ENCODE measurements around the gene FBXL4.

The FBXL4 gene

GRCh38 chr6:98900706-98901105 is 47.0 kb downstream of the FBXL4 start:
- TF ChIP-seq CTCF (IDR thresholded peaks at IDR 0.05; ENCODE audit: borderline replicate concordance, insufficient read depth, low read depth, low read length) = no peak
- H3K4me3 ChIP-seq (ENCODE audit: low read depth, low read length) = no peak overlapping the region

GRCh38 chr6:98894810-98895209 is 52.9 kb downstream of the FBXL4 start:
- H3K4me3 ChIP-seq (ENCODE audit: low read depth, low read length) = no peak overlapping the region
- no peak for TF ChIP-seq CTCF (IDR thresholded peaks at IDR 0.05; ENCODE audit: borderline replicate concordance, insufficient read depth, low read depth, low read length)

- H3K4me3 ChIP-seq (ENCODE audit: low read depth, low read length) = no peak overlapping the region
- no peak for TF ChIP-seq CTCF (IDR thresholded peaks at IDR 0.05; ENCODE audit: borderline replicate concordance, insufficient read depth, low read depth, low read length)
Observed at GRCh38 chr6:98887650-98888049, 60.1 kb downstream of the FBXL4 start.

- TF ChIP-seq CTCF (IDR thresholded peaks at IDR 0.05; ENCODE audit: borderline replicate concordance, insufficient read depth, low read depth, low read length) = no peak
- no peak overlapping the region for H3K4me3 ChIP-seq (ENCODE audit: low read depth, low read length)
Observed at GRCh38 chr6:98885330-98885729, 62.4 kb downstream of the FBXL4 start.

- TF ChIP-seq CTCF (IDR thresholded peaks at IDR 0.05; ENCODE audit: borderline replicate concordance, insufficient read depth, low read depth, low read length) = no peak
- H3K4me3 ChIP-seq (ENCODE audit: low read depth, low read length) = no peak overlapping the region
Observed at GRCh38 chr6:98880486-98880885, 67.3 kb downstream of the FBXL4 start.

- no peak overlapping the region for H3K4me3 ChIP-seq (ENCODE audit: low read depth, low read length)
- no peak for TF ChIP-seq CTCF (IDR thresholded peaks at IDR 0.05; ENCODE audit: borderline replicate concordance, insufficient read depth, low read depth, low read length)
Observed at GRCh38 chr6:98877250-98877649, 70.5 kb downstream of the FBXL4 start.

- no peak for TF ChIP-seq CTCF (IDR thresholded peaks at IDR 0.05; ENCODE audit: borderline replicate concordance, insufficient read depth, low read depth, low read length)
Observed at GRCh38 chr6:98875375-98875774, 72.4 kb downstream of the FBXL4 start.

More at GRCh38 chr6:98875375-98875774, 72.4 kb downstream of the FBXL4 start:
- H3K4me3 ChIP-seq (ENCODE audit: low read depth, low read length) = no peak overlapping the region

Measured in GM12875 (cell line).